NCI-H2081 (cell line): ENCODE data around the gene UBXN2A.
"Not testable (repeated sequence)": the region's sequence is repeated elsewhere in the genome, so short reads cannot be mapped to it uniquely, and the experiment has no call there.

Experiments
- DNase-seq, 2 experiments: peaks; one replicate each; lab custom pipeline; 2025; lab: John Stamatoyannopoulos, UW

Gene UBXN2A

GRCh38 chr2:23941644-23942043 is 1.4 kb downstream of the UBXN2A start:
- DNase-seq, result no peak

DNA sequence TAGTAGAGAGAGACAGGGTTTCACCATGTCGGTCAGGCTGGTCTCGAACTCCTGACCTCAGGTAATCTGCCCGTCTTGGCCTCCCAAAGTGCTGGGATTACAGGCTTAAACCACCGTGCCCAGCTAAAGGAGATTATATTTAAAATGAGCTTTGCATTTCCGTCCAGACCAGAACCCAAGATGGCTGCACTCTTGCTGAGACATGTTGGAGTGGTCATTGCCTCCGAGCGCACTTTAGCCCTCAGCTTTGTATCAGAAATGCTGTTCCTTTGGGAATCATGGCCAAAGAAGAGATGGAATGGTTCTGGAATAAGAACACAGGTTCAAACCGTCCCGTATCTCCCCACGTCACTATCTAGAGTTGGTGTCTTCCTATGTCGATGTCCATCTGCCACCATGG is 3.4 kb downstream of the UBXN2A start:
- DNase-seq, result no peak

DNA sequence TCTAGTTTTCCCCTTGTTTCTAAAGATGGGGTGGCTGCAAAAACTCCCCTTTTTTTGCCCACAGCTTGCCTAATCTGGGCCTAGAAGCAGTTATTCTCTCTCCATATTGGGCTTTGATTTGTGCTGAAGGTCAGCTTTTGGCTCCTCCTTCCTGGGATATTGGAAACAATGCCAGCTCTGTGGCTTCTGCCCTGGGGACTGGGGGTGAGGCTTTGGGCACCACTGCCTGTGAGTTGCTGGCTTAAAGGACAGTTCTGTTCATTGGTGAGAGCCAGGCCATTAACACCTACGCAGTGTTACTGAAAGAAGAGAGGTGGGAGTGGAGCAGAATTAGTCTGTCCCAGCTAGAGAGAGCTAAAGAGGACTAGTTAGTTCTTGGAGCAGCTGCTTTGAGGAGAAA is 4.3 kb downstream of the UBXN2A start:
- no peak for DNase-seq

GRCh38 chr2:23944976-23945375 is 4.7 kb downstream of the UBXN2A start:
- no peak for DNase-seq

GRCh38 chr2:23947350-23947749 is 7.1 kb downstream of the UBXN2A start:
- no peak for DNase-seq

GRCh38 chr2:23952558-23952957 is 12.3 kb downstream of the UBXN2A start:
- not testable (repeated sequence) for DNase-seq

- no peak for DNase-seq
Measured at GRCh38 chr2:23953625-23954024, 13.4 kb downstream of the UBXN2A start.

GRCh38 chr2:23954325-23955014 is 14.2 kb downstream of the UBXN2A start:
- DNase-seq, result no peak

- no peak for DNase-seq
Measured at GRCh38 chr2:23967846-23968245, 27.6 kb downstream of the UBXN2A start.

DNA sequence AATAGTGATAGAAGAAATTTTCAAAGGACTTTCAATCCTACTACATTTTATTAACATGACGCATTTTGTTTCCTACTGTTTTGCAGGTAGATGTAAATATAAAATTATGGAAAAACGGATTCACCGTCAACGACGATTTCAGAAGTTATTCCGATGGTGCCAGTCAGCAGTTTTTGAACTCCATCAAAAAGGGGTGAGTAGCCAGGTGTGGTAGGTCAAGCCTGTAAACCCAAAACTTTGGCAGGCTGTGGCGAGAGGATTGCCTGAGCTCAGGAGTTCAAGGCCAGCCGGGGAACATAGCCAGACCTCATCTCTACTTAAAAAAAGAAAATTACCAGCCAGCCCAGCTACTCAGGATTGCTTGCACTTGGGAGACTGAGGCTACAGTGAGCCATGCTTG is 36.6 kb downstream of the UBXN2A start:
- no peak for DNase-seq

DNA sequence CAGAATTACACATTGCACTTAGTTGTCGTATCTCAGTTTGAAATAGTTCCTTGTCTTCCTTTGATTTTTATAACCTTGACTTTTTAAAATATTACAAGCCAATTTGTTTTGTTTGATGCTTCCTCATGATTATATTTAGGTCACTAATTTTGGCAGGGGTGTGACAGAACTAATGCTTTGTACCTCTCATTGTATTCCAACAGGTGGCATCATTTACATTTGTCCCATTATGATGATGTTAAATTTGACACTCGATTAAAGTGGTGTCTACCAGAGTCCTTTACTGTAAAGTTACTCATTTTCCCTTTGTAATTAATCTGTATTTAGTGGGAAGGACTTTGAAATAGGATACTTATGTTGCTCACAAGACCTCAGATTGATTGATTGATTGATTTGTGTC is 48.1 kb downstream of the UBXN2A start:
- peak in 1 of 2 experiments; percentile 40 for DNase-seq

DNA sequence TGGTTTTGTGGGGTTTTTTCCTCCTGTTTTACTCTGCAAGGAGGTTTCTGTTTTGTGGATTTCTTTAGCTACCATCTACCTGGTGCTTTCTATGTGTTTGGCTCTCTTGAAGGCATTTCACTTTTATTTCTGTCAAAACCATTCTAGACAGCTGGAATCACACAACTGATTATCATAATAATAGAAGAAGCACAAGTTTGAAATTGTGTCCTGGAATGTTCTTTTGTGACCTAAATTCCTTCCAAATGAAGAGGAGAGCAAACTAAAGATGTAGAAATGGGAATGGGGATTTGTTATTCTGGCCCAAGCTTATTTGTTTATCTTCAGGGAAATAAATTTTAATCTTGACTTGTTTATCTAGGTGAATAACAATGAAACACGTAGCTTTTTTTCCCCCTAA is 52.7 kb downstream of the UBXN2A start:
- DNase-seq, result no peak

DNA sequence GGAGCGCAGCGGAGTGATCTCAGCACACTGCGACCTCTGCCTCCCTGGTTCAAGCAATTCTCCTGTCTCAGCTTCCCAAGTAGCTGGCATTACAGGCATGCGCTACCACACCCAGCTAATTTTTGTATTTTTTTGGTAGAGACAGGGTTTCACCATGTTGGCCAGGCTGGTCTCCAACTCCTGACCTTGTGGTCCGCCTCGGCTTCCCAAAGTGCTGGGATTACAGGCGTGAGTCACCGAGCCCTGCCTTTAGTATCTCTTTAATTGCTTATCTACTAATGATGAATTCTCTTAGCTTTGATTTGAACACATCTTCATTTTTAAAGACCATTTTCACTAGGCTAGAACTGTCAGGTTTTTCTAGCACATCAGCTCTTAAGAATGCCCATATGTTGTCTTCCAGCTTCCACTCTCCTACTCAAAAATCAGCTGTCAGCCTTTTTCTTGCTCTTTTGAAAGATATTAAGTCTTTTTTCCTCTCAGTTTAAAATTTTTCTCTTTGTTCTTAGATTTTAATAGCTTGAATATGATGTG is 53.5 kb downstream of the UBXN2A start:
- no peak for DNase-seq

DNA sequence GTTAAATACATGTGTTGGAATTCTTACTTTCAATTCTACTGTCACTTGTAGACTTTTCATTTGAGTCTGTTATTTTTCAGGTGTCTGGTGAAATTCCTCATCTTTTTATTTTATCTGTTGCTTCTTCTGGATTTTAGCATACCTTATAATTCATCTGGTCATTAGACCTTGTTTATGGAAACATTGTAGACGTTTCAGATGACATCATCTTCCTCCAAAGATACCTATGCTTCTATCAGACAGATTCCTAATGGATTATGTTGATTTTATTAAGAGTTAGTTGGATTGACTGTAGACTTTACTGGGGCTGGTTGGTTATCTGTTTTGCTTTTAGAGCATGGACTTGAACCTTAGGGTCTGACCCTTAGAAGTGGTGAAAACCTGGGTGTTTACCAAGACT is 54.3 kb downstream of the UBXN2A start:
- DNase-seq, result no peak

DNA sequence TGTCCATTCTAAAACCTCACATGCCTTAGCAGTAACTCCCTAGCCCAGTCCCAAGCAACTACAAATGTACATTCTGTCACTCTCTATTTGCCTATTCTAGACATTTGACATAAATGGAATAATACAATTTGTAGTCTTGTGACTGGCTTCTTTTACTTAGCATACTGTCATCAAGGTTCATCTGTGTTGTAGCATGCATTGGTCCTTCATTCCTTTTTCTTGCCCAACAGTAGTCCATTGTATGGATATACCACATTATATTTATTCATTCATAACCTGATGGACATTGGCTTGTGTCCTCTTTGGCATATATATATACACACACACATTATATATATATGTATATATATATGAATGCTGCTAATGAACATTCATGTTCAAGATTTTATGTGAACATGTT is 67.4 kb downstream of the UBXN2A start:
- DNase-seq, result no peak

DNA sequence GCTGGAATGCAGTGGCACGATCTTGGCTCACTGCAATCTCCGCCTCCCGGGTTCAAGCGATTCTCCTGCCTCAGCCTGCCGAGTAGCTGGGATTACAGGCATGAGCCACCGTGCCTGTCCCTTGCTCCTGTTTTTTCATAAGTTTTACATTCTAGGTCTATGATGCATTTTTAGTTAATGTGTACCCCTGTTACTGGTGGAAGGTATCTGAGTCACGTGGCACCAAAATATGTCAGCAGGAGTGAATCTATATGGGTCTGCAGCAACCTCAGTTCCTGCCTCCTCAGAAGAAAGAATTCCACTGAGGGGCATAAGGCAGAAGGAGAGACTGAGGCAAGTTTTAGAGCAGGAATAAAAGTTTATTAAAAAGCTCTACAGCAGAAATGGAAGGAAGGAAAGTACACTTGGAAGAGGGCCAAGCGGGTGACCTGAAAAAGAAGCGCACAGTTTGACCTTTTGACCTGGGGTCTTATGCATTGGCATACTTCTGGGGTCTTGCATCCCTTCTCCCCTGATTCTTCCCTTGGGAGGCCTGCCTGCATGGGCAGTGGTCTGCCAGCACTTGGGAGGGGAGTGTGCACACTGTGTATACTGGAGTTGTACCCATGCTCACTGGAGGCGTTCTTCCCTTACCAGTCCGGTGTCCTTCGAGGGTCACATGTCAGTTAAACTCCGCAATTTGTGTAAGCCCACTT is 68.6 kb downstream of the UBXN2A start:
- no peak for DNase-seq

GRCh38 chr2:24009367-24009679 is 69.1 kb downstream of the UBXN2A start:
- DNase-seq, result no peak

GRCh38 chr2:24009680-24010476 is 69.6 kb downstream of the UBXN2A start, which contains the start of gene MFSD2B:
Gene MFSD2B, plus strand, starts transcription at chr2:24010085. Its CDS starts 12 bp downstream, at chr2:24010097.
- no peak for DNase-seq

DNA sequence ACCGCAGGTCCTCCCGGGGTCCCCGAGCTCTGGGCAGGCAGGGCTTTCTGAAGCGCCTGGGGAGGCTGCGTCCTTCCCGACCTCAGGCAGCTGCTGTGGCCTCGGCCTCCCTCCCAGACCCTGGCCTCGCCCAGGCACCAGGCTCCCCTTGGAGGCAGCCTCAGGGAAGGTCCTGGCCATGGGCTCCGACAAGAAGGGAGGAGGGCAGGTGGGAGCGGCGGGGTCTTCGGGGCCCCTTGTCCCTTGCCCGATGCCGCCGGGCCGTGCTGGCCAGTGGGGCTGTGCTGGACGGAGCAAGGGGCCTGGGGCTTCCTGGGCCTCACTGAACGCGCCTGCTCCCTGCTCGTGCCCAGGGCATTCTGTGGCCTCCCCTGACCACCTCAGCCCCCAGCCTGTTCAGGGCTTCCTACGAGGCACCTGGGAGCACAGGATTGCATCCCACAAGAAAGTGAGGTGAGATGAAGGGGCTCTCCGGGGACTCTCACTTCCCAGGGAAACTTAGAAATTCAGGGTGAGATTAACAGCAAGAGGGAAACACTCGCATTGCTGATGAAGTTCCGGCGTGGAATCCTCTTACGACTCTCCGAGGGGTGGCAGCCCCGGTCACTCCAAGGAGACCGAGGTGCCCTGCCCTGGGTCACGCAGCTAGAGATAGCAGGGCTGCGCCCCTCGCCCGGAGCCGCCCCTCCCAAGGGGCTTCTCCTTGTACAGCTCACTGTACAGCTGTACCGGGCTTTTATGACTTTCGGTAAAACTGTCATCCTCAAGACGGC is 70.4 kb downstream of the UBXN2A start:
- no peak for DNase-seq

DNA sequence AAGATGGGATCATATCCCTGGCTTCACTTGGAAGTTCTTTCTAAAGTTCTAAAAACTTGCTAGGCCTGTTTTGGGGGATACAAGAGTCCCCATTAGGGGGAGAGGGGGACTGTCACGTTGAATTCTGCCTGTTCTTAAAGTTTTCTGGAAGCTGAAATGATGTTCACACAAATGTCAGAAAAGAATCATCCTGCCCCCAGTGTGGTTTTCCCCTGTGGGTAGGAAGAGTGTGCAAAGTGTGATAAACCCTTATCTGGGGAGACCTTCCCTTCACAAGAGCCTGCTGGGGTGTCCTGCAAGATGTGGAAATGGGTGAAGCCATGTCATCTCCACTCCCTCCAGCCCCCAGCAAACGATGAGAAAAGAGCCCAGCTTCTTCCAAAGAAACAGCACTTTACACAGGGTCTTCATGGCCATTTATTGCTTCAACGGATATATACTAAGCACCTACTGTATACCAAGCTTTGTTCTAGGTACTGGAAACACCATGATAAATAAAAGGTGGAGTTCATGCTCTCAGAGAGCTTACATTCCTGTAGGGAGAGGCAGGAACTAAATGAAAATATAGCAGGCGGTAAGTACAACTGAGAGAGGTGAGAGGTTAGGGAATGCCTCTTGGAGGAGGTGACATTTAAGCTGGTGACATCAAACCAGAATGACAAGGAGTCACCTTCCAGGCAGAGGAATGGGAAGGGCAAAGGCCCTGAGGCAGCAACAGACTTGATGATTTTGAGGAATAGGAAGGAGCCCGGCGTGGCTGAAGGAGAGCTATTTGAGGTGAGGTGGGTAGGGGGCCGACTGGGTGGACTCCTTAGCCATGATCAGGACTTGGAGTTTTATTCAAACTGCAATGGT is 71.2 kb downstream of the UBXN2A start:
- no peak for DNase-seq
